Measurements from ENCODE around the gene RGS7BP.

DNA sequence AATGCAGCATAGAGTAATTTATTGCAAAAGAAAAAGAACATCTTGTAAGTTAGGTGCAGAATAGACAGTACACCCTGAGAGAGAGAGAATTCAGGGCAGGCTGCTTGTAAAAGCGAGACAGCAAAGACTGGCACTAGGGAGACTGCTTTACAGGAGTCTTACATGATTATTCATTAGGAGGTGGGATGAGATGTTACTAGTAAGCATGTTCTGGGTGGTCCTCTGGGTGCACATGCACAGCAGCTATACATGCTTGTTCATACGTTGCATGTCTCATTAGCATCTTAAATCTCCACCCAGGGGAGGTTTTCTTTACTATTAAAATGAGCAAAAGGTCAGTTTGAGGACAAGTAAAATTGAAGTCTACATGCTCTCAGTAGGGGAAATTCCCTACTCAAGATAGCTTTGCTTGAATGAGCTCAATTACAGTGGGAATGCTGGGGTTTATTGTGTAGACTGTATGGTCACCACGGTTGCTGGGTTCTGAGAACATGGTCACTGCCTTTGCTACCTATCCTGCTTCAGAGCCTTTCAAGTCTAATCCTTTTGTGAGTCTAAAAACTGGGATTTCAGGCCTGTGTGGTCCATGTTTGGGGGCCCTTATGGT is 60.6 kb downstream of the RGS7BP start:
- TF ChIP-seq, protein P1, sequence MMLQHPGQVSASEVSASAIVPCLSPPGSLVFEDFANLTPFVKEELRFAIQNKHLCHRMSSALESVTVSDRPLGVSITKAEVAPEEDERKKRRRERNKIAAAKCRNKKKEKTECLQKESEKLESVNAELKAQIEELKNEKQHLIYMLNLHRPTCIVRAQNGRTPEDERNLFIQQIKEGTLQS (IDR thresholded peaks at IDR 0.05): no peak
- TF ChIP-seq, protein P2, sequence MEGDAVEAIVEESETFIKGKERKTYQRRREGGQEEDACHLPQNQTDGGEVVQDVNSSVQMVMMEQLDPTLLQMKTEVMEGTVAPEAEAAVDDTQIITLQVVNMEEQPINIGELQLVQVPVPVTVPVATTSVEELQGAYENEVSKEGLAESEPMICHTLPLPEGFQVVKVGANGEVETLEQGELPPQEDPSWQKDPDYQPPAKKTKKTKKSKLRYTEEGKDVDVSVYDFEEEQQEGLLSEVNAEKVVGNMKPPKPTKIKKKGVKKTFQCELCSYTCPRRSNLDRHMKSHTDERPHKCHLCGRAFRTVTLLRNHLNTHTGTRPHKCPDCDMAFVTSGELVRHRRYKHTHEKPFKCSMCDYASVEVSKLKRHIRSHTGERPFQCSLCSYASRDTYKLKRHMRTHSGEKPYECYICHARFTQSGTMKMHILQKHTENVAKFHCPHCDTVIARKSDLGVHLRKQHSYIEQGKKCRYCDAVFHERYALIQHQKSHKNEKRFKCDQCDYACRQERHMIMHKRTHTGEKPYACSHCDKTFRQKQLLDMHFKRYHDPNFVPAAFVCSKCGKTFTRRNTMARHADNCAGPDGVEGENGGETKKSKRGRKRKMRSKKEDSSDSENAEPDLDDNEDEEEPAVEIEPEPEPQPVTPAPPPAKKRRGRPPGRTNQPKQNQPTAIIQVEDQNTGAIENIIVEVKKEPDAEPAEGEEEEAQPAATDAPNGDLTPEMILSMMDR (IDR thresholded peaks at IDR 0.05; ENCODE audit: low read depth, low read length, missing input control): no peak
- TF ChIP-seq RAD21 (IDR thresholded peaks at IDR 0.05) (no peak), SP1 (IDR thresholded peaks at IDR 0.05) (no peak)
